ENCODE measurements around the gene RNF220. TPM values are rescaled to one million over a fixed set of nuclear protein-coding genes. Genes with fewer than 3 reads are reported as not detected.

Gene RNF220
- total RNA-seq, 6 donors from 2014 or later = 77.7 to 114 (median 91.1) TPM

GRCh38 chr1:44592208-44593145, 187.4 kb downstream of the RNF220 start:
- Histone ChIP-seq H3K36me3 (no peaks in the 10 kb centered on the region), H3K4me3 (no peak overlapping the region), H3K27ac (no peak overlapping the region), H3K4me1 (peaks cover 0 to 2% (median 0%) of the 10 kb centered on the region in 4 donors), H3K9me3 (no peaks in the 10 kb centered on the region), H3K27me3 (no peaks in the 10 kb centered on the region)
- TF ChIP-seq POLR2A (IDR thresholded peaks at IDR 0.05) (no peak), EP300 (IDR thresholded peaks at IDR 0.05) (no peak), CTCF (IDR thresholded peaks at IDR 0.05) (no peak), POLR2AphosphoS5 (IDR thresholded peaks at IDR 0.05) (no peak)
- 81 to 89% methylated on average over 8 to 12 of the region's 12 CpGs for WGBS, 2 donors
- DNase-seq (no peak), ATAC-seq (ENCODE audit: low FRiP score in 2 of 2) (no peak)

- WGBS, 2 donors = 90 to 95% methylated on average over 6 of the region's 6 CpGs
- DNase-seq (no peak), ATAC-seq (ENCODE audit: low FRiP score in 2 of 2) (no peak)
- Histone ChIP-seq H3K36me3 (no peaks in the 10 kb centered on the region), H3K27me3 (no peaks in the 10 kb centered on the region), H3K4me1 (peaks cover 0 to 2% (median 0%) of the 10 kb centered on the region in 4 donors), H3K27ac (no peak overlapping the region), H3K4me3 (no peak overlapping the region), H3K9me3 (no peaks in the 10 kb centered on the region)
- TF ChIP-seq POLR2AphosphoS5 (IDR thresholded peaks at IDR 0.05) = no peak
These were observed 189.3 kb downstream of the RNF220 start for GRCh38 chr1:44594353-44594752.

- TF ChIP-seq POLR2A (IDR thresholded peaks at IDR 0.05) (no peak), POLR2AphosphoS5 (IDR thresholded peaks at IDR 0.05) (no peak), CTCF (IDR thresholded peaks at IDR 0.05) (peak; percentile 91 to 98 (median 94)), EP300 (IDR thresholded peaks at IDR 0.05) (no peak)
- Histone ChIP-seq H3K4me1 (peaks cover 0 to 2% (median 0%) of the 10 kb centered on the region in 4 donors), H3K27me3 (no peaks in the 10 kb centered on the region), H3K27ac (no peak overlapping the region), H3K4me3 (no peak overlapping the region), H3K36me3 (no peaks in the 10 kb centered on the region), H3K9me3 (no peaks in the 10 kb centered on the region)
- DNase-seq (peak; percentile 83 to 89), ATAC-seq (ENCODE audit: low FRiP score in 2 of 2) (peak; percentile 88 to 94)
- WGBS, 2 donors = 21 to 22% methylated on average over 9 to 14 of the region's 14 CpGs
These were observed 190.0 kb downstream of the RNF220 start for GRCh38 chr1:44594871-44595735.

GRCh38 chr1:44596511-44596910, 191.5 kb downstream of the RNF220 start:
- no peak for TF ChIP-seq EP300 (IDR thresholded peaks at IDR 0.05)
- TF ChIP-seq CTCF (IDR thresholded peaks at IDR 0.05) = no peak
- no peak for TF ChIP-seq POLR2A (IDR thresholded peaks at IDR 0.05)
- TF ChIP-seq POLR2AphosphoS5 (IDR thresholded peaks at IDR 0.05) = no peak

GRCh38 chr1:44598167-44598566, 193.1 kb downstream of the RNF220 start:
- TF ChIP-seq POLR2AphosphoS5 (IDR thresholded peaks at IDR 0.05) (no peak), POLR2A (IDR thresholded peaks at IDR 0.05) (no peak), CTCF (IDR thresholded peaks at IDR 0.05) (no peak), EP300 (IDR thresholded peaks at IDR 0.05) (no peak)
- H3K36me3 ChIP-seq = no peaks in the 10 kb centered on the region
- WGBS, 2 donors = 86 to 90% methylated on average over 10 of the region's 10 CpGs
- H3K4me3 ChIP-seq = no peak overlapping the region
- no peak for DNase-seq
- no peaks in the 10 kb centered on the region for H3K9me3 ChIP-seq
- no peaks in the 10 kb centered on the region for H3K27me3 ChIP-seq
- peaks cover 0 to 2% (median 0%) of the 10 kb centered on the region in 4 donors for H3K4me1 ChIP-seq
- no peak overlapping the region for H3K27ac ChIP-seq
- ATAC-seq (ENCODE audit: low FRiP score in 2 of 2) = no peak

More at GRCh38 chr1:44596511-44596910, 191.5 kb downstream of the RNF220 start:
- Histone ChIP-seq H3K4me3 (no peak overlapping the region), H3K27ac (no peak overlapping the region), H3K27me3 (no peaks in the 10 kb centered on the region), H3K36me3 (no peaks in the 10 kb centered on the region), H3K4me1 (peaks cover 0 to 2% (median 0%) of the 10 kb centered on the region in 4 donors), H3K9me3 (no peaks in the 10 kb centered on the region)
- DNase-seq (no peak), ATAC-seq (ENCODE audit: low FRiP score in 2 of 2) (no peak)
- 67 to 68% methylated on average over 4 of the region's 4 CpGs for WGBS, 2 donors
